ENCODE results near the gene TBC1D21. TPM values are rescaled to one million over a fixed set of nuclear protein-coding genes. Genes with fewer than 3 reads are reported as not detected.

The TBC1D21 gene
- not detected for total RNA-seq

DNA sequence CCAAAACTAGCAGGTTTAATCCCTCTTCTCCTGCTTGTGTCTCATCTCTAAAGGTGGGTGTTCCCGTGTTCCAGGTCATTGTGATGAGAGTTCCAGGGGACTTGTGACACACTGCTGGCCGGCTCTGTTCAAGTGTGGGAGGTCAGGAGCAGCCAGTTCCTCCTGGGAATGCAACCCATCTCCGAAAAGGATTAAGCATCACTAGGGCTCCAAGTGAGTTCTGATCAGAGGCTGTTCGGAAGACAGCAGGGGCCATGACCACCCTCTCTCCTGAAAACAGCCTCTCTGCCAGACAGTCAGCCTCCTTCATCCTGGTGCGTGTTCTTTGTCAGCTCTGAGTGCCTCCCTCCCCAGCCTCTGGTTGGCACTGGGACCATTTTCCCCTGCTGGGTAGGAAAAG lies at the start of gene TBC1D21:
TSS of gene TBC1D21 (plus strand) at position 109 of the 400 bp plus-strand sequence. CDS start at position 255, 146 bp downstream.
- Histone ChIP-seq H3K27ac (no peak within 1 kb of the TSS), H3K4me3 (no peak within 1 kb of the TSS), H3K27me3 (no peaks in the 10 kb centered on the region), H3K9me3 (no peaks in the 10 kb centered on the region), H3K4me1 (no peaks in the 10 kb centered on the region), H3K36me3 (no peaks in the 10 kb centered on the region)
- peak in 1 of 3 donors; percentile 30 for DNase-seq
- TF ChIP-seq POLR2A (IDR thresholded peaks at IDR 0.05), result no peak

GRCh38 chr15:73826711-73827251 lies 46.6 kb upstream of the TBC1D21 start:
- Histone ChIP-seq H3K9me3 (no peaks in the 10 kb centered on the region), H3K27me3 (no peaks in the 10 kb centered on the region), H3K36me3 (no peaks in the 10 kb centered on the region), H3K4me1 (no peaks in the 10 kb centered on the region), H3K4me3 (no peak overlapping the region), H3K27ac (no peak overlapping the region)
- DNase-seq, result no peak
- TF ChIP-seq, protein P1, sequence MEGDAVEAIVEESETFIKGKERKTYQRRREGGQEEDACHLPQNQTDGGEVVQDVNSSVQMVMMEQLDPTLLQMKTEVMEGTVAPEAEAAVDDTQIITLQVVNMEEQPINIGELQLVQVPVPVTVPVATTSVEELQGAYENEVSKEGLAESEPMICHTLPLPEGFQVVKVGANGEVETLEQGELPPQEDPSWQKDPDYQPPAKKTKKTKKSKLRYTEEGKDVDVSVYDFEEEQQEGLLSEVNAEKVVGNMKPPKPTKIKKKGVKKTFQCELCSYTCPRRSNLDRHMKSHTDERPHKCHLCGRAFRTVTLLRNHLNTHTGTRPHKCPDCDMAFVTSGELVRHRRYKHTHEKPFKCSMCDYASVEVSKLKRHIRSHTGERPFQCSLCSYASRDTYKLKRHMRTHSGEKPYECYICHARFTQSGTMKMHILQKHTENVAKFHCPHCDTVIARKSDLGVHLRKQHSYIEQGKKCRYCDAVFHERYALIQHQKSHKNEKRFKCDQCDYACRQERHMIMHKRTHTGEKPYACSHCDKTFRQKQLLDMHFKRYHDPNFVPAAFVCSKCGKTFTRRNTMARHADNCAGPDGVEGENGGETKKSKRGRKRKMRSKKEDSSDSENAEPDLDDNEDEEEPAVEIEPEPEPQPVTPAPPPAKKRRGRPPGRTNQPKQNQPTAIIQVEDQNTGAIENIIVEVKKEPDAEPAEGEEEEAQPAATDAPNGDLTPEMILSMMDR (IDR thresholded peaks at IDR 0.05), result no peak
- TF ChIP-seq POLR2A (IDR thresholded peaks at IDR 0.05), result no peak

GRCh38 chr15:73829523-73829922 lies 43.8 kb upstream of the TBC1D21 start:
- TF ChIP-seq, protein P1 (IDR thresholded peaks at IDR 0.05), result no peak
- TF ChIP-seq POLR2A (IDR thresholded peaks at IDR 0.05), result no peak
- Histone ChIP-seq H3K27me3 (no peaks in the 10 kb centered on the region), H3K27ac (no peak overlapping the region), H3K4me3 (no peak overlapping the region), H3K9me3 (no peaks in the 10 kb centered on the region), H3K4me1 (no peaks in the 10 kb centered on the region), H3K36me3 (no peaks in the 10 kb centered on the region)
- DNase-seq, result no peak

GRCh38 chr15:73832657-73833056 lies 40.7 kb upstream of the TBC1D21 start:
- H3K4me1 ChIP-seq, result no peaks in the 10 kb centered on the region
- H3K36me3 ChIP-seq, result no peaks in the 10 kb centered on the region
- no peaks in the 10 kb centered on the region for H3K27me3 ChIP-seq
- no peak for TF ChIP-seq POLR2A (IDR thresholded peaks at IDR 0.05)
- TF ChIP-seq, protein P1 (IDR thresholded peaks at IDR 0.05), result no peak
- H3K27ac ChIP-seq, result no peak overlapping the region
- no peak for DNase-seq
- no peaks in the 10 kb centered on the region for H3K9me3 ChIP-seq
- no peak overlapping the region for H3K4me3 ChIP-seq

DNA sequence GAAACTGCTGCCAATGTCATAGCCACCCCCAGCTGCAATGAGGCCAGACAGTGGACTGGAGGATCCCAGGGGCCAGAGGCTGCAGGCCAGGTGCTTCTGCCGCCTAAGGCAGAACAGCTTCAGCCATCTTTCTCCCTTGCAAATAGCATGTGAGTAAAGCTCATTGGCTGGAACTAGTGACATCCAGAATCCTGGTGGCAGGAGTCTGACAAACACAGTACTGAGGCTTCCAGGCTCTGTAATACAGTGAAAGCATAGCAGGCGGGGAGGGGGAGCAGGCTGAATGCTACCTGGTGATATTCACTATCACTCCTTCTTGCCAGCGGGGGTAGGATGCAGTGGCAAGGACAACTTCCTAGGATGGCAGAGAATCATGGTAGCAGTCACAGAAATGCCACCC lies 36.5 kb upstream of the TBC1D21 start:
- no peak overlapping the region for H3K27ac ChIP-seq
- H3K36me3 ChIP-seq, result no peaks in the 10 kb centered on the region
- DNase-seq, result no peak
- H3K4me1 ChIP-seq, result no peaks in the 10 kb centered on the region
- no peaks in the 10 kb centered on the region for H3K27me3 ChIP-seq
- H3K4me3 ChIP-seq, result no peak overlapping the region
- TF ChIP-seq, protein P1 (IDR thresholded peaks at IDR 0.05), result no peak
- no peak for TF ChIP-seq POLR2A (IDR thresholded peaks at IDR 0.05)
- no peaks in the 10 kb centered on the region for H3K9me3 ChIP-seq

DNA sequence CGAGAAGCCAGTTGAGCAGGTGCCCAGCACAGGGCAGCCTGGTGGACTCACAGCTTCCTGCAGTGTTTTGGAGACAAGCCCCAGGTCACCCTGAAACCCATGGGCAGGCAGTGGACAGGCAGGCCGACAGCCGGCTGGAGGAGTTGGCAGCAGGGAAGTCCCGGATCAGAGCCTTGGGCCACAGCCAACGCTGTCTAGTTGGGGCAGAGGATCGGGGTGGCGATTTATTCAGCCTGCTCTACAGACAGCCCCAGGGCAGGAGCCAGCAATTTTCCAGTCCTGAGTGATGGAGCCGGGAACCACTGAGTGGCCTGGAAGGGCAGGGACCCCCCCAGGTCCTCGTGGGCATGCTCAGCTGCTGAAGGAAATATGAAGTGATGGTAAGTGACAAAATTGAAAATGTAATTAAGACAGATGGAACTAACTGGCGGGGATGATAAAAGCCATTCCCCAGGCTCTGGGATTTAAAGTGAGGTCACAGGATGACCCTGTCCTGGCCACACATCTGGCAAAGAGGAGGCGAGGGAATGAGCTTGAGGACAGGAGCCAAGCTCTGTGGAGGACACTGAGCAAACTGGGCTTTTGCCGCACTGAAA lies 34.4 kb upstream of the TBC1D21 start:
- H3K36me3 ChIP-seq, result no peaks in the 10 kb centered on the region
- TF ChIP-seq, protein P1 (IDR thresholded peaks at IDR 0.05), result no peak
- TF ChIP-seq POLR2A (IDR thresholded peaks at IDR 0.05), result no peak
- H3K27me3 ChIP-seq, result no peaks in the 10 kb centered on the region
- H3K4me3 ChIP-seq, result no peak overlapping the region
- H3K4me1 ChIP-seq, result no peaks in the 10 kb centered on the region
- H3K9me3 ChIP-seq, result no peaks in the 10 kb centered on the region
- DNase-seq, result peak in 1 of 3 donors; percentile 15
- no peak overlapping the region for H3K27ac ChIP-seq
